Kidney glomerular epithelial cell (primary cell): ENCODE data around the gene MMP21.

Source experiments
- DNase-seq: peaks from one replicate; lab custom pipeline; 2025; lab: John Stamatoyannopoulos, UW

The MMP21 gene

GRCh38 chr10:125792342-125793300 is 17.0 kb upstream of the MMP21 start:
- no peak for DNase-seq

- no peak for DNase-seq
Measured at GRCh38 chr10:125788156-125789034, 12.8 kb upstream of the MMP21 start.

- no peak for DNase-seq
Measured at GRCh38 chr10:125785791-125786190, 10.2 kb upstream of the MMP21 start.

DNA sequence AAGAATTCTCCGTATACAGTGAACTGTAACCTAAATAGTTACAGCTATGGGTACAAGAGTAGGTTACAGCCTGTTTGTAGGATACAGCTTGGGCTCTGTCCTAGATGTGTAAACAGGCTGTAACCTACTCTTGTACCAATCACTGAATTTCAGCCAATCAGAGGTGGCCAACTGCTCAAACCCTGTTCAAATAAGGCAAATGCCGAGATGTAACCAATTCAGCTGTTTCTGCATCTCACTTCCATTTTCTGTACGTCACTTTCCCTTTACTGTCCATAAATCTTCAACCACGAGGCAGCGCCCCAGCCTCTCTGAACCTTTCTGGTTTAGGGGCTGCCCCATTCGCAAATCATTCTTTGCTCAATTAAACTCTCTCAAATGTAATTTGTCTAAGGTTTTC is 8.3 kb upstream of the MMP21 start:
- no peak for DNase-seq

DNA sequence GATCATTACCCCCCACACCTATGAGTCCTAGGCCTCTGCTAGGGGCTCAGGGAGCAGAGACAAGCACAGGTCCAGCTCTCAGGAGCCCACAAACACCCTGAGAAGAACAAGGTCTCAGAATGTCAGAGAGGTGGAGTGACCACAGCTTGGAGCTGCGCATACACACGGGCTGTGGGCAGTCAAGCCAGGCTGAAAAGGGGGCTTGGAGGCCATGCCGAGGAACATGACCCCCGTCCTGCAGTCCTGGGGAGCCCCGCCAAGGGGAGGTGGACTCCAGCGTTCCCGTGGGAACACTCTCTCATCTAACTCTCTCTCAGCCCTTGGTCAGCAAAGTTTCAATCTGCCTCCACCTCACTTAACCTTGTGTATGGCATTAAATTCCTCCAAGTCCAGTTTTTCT is 7.8 kb upstream of the MMP21 start:
- no peak for DNase-seq

DNA sequence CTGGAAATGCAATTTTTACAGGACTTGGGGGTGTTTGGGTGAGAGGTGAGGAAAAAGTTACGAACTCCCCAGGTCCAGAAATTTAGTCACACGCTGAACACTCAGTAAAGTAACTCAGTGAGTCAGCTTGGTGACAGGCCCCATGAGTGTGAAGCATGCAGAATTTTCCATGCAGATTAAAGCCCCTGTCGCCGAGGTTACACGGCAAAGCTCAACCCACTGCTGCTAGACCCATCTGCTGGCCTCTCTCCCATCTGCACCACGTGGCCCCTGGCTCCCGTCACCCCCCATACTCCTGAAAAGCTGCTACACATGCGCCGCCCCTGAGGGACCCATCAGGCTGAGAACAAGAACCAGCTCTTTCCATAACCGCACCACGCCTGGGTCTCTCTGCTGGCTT is 7.0 kb upstream of the MMP21 start:
- DNase-seq, result no peak

- no peak for DNase-seq
Measured at GRCh38 chr10:125782054-125782453, 6.4 kb upstream of the MMP21 start.

DNA sequence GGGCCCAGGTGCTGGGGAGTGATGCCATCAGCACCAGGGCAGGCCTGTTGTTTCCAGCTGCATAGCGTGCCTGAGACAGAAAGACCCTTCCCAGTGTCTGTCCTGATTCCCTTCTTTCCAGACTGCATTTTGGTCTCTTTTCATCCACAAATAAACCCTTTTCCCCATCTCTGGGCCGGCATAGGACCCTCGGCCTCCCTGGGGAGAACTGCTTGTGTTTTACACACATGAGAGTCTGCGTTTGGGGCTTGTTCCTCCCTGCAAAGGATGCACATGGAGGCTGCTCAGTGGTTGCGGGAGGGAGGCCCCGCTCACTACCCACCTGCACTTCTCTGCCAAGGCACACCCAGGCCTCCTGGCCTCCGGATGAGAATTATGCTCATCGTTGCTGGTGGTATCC is 5.8 kb upstream of the MMP21 start:
- DNase-seq, result no peak

DNA sequence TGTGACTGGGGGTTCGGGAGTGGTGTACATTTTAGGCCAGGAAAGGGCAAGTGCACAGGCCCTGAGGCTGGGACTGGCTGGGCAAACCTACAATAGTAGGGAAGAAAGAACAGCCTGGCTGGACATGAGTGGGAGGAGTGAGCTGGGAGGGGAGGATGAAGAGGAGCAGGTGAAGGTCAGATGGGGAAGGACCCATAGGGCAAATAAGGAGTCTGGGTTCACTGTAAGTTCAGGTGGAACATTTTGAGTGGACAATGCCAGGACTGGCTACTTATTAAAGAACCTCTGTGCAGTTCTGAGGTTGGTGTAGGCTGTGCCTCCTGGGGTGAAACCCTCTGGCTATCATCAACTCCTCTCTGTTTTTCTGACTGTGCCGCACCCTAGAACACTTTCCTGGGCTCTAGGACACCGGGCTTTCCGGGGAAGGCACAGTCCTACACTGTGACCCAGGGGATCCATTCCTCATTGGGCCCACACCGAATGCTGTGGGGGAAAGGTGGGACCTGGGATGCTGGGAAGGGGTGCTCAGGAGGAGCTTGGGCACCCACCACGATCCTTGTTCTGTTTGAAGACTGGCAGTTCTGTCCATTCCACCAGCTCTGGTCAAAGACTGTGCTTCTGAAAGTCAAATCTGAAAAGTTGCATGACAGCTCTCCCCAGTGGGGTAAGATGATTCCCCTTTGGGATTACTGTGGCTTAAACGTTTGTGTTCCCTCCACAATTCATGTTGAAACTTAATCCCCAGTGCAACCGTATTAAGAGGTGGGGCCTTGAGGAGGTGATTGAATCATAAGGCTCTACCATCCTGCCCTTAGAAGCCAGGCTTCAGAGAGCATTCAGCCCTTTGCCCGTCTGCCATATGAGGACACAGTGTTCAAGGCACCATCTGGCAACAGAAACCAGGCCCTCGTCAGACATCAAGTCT is 4.0 kb upstream of the MMP21 start:
- no peak for DNase-seq

GRCh38 chr10:125778556-125778955 is 2.9 kb upstream of the MMP21 start:
- no peak for DNase-seq

- no peak for DNase-seq
Measured at GRCh38 chr10:125777806-125778205, 2.2 kb upstream of the MMP21 start.

DNA sequence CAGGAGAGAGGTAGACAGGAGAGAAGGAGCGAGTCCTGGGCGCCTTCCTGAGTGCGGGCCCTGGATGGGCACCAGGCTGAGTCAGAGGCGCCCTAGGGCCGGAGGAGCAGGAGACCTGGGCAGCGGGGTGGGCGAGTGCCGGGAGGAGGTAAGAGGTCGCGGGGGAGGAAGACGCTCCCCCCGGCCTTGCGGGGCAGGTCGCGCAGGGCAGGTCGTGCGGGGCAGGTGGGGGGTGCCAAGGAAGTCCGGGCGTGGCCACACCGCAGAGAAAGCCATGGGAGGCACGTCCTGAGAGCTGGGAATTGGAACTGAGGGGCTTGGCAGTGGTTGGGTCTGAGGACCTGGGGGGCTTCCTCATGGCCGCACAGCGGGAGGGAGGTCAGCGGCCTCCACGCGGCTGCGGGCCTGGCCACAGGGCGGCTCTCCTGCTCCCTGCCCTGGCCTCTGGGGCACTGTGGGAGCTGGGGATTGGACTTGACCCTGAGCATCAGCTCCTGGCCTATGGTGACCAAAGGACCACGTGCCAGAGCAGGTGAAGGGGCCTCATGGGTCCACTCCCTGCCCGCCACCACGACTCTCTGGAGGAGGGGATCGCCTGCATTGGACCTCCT is 935 bp downstream of the MMP21 start:
- no peak for DNase-seq

DNA sequence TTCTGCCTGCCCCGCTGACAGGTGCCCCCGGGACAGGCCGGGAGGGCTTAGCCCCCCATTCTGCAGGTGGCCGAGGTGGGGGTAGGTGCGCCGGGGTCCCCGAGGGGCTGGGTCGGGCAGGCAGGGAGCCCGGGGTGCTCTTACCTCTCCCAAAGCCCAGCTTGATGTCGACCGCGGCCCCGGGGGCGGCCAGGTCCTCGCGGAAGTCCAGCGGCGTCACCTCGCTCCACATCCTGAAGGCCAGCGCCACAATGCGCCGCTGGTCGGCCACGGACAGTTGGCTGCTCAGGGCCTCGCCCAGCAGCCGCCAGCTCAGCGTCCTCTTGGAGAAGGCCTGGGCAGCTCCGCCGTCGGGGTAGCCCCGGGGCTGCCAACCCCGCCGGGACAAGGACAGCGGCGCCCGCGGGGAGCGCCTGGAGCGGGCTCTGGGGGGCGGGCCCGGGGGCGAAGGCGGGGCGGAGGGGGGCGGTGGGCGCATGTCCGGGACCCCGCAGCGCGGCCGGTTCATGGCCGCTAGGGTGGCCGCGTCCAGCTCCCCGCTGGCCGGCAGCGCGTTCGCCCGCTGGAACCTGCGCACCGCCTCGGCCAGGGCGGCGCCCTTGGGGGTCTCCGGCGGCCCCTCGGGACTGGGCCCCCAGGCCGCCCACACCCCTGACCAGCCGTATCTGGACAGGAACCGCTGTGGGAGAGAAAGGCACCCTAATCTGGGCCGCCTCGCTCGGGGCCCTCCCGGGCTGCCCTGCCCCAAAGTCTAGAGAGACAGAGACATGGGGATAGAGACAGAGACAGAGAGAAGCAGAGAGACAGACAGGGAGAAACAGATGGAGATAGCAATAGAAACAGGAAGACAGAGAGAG is 1.7 kb downstream of the MMP21 start:
- DNase-seq, result no peak

GRCh38 chr10:125772864-125773180 is 2.8 kb downstream of the MMP21 start:
- no peak for DNase-seq

DNA sequence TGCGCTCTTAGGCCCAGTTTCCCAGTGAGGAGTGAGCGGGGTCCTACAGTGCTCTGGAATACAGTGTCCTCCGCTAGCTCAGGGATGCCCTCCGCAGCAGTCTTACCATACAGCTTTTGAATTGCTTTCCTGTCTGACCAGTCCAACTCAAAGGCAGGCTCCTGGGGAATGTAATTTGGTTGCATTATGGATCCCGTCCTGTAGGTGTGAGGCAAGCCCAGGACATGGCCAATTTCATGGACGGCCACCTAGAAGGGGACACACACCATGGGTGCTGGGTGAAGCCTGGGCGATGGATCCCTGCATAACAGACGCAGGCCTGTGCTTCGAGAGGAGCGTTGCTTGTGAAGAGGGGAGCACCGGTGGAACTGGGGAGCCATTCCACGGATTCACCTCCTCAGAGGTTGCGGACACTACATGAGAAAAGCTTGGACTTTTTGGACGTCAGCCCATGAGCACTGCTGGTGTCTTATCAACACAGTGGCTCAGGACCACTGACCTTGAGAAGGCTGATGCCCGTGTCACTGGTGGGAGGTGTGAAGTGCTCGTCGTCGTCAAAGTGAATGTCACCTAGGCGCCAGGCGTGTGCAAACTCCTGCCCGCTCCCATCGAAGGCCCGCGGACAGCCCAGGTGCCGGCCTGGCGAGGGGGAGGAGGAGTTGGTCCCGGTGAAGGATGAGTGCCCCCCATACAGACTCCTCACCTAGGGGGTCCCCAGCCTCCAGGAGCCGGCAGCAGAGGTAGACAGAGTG is 3.3 kb downstream of the MMP21 start:
- no peak for DNase-seq

- DNase-seq, result no peak
Measured at GRCh38 chr10:125770844-125771243, 4.8 kb downstream of the MMP21 start.

DNA sequence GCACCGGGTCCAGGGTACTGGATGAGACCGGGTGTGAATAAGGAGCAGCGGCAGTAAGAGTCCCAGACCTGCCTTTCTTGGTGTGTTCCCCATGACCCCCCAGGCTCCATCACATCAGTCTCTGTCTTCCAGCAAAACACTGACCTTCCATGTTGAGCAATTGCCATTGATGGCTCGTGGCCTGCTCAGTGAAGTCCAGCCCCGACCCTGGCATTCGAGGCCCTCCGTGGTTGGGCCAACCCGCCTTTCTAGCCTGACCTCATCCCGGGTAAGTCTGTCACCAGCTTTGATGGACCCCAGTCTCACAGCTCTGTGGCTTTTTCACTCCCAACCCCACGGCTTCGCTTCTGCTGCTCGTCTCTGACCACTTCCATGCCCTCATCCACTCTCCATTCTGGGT is 6.4 kb downstream of the MMP21 start:
- DNase-seq, result no peak

DNA sequence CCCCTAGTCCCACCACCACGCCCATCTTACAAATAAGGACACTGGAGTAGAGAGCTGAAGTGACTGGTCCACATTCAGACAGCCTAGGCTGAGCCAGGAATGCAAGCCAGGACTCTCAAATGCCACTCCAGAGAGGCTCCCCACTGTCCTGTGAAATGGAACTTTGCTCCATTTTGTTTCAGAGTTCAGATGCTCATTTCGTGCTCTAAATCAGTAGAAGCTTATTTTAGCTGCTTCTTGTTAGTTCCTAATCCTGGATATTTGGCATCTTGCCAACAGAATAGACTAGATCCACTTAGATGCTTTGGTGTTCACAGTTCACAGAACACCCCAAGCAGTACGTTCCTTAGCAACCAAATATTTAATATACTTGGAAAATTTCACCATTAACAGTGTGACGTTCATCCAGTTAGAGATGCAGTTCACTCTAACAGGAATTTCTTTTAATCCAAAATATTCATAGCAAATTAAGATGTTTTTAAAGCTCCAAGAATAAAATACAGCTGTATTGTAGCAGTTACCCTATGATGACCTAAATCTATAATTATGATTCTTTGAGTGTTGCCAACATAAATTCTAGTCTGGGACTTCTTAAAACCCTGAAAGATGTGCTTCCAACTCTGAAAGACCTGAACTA is 7.3 kb downstream of the MMP21 start:
- DNase-seq, result no peak

DNA sequence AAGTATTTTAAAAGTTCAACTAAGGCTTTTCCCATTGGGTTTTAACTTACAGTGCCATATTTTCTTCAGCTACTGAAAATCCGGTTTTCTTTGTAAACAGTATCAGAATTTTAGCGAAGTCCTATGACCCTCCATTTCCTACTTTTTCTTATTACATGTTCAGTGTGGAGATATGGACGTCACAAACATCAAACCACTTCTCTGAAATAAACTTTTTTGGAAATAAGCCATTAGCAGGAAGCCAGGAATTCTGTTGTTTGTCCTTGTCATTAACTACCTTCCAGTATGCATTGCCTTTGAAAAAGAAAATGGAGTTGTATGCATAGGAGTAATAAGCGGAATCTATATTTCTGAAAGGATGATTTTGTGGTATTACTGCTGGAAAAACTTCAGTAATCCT is 9.1 kb downstream of the MMP21 start:
- DNase-seq, result no peak
